GM21737 (cell line): ENCODE data around the gene HHEX.

Source experiments
- ATAC-seq: cut with Tn5 transposase; IDR thresholded peaks from one replicate; pipeline ENCODE4 v1.9.1; 2021; ENCODE audit warnings: mild to moderate bottlenecking, moderate library complexity; ENCODE audit not compliant: unreplicated experiment

HHEX gene

DNA sequence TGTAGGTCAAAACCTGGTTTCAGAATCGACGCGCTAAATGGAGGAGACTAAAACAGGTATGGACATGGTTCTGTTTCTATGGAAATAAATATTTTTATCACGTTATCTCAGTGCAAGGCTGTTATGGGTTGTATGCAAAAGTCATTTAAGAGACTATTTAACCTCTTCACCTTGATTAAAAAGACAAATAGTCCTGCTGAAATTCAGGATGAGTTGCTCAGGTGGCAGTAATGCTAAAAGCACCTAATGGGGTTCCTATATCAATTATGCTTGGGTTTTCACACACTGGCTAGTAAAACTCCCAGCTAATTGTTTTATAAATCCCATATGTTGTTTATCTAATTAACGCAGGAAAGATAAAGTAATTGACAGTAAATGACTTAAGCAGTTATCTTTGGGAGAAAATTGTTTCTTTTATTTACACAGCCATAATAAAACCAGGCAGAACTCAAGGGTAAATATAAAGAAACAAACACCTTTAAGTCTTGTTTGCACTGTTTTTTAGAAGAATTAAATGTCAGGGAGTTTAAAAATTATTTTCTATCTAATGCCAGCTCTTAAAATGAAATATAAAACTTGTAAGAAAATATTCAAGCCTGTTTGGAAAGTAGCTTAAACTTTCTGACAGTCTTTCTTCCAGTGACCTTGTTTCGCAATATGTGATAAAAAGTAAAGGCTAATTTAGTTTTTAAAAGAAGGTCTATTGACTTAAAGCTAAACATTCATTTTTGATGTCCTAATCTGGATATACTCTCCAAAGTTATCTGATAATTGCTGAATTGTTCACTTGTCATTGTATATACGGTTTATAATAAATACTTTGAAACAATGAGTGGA, 3.2 kb downstream of the HHEX start:
- no peak for ATAC-seq

DNA sequence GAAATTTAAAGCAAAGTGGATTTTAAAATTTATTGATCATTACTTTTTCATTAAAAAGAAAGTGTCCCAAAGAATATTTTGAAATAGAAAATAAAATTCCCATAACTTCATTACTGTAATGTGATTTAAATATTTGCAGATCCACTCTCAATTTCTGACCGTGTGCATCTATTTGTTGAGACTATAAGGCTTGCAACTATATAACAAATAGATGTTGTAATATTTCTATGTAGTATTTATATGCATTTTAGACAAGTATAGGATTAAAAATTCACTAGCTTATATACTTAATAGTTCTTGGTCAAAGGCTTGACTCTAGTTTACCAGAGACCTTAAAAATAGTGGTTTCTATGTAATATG, 3.8 kb downstream of the HHEX start:
- ATAC-seq, result no peak

DNA sequence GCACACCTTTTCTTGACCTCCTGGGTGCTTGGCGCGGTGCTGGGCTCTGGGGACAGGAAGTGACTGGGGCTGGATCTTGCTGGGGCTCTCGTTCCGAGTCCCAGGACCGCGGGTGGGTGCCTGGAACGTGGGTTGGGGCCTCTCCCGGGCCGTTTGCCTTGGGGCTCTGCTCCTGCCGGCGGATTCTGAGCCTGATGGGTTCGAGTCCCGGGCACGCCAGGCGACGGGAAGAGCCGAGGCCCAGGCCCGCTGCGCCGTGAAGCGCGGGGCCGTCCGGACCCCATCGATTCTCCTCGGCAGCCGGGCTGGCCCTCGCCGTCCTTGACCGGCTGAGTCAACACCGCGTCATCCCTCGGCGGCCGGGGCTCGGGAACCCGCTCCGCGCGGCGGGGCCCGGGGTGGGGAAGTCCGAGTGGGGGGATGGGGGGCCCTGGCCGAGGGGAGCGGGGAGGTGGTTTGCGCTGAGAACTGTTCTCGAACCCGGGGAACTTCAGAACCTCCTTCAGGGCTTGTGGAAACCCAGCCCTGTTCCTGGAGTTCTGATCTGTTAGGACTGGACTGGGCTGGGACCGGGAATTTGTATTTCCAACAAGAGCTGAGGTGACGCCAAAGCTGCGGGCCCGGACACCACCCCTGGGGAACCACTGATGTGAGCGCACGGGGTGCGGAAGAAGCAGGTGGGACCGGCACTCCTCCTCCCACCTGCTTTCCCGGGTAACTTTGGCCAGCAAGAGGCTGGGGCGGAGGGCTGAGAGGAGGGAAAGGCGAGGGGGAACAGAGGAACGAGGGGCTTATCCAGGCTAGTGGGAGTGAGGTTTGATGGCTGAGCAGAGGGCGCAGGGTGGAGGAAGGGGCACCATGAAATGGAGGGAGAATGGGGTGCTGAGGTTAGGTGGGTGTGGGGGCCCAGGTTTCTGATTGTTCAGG, 6.2 kb downstream of the HHEX start:
- ATAC-seq, result no peak

- no peak for ATAC-seq
Observed at GRCh38 chr10:92696606-92697383, 7.0 kb downstream of the HHEX start.

- ATAC-seq, result no peak
Observed at GRCh38 chr10:92697663-92698511, 8.1 kb downstream of the HHEX start.

- no peak for ATAC-seq
Observed at GRCh38 chr10:92699193-92699517, 9.4 kb downstream of the HHEX start.

DNA sequence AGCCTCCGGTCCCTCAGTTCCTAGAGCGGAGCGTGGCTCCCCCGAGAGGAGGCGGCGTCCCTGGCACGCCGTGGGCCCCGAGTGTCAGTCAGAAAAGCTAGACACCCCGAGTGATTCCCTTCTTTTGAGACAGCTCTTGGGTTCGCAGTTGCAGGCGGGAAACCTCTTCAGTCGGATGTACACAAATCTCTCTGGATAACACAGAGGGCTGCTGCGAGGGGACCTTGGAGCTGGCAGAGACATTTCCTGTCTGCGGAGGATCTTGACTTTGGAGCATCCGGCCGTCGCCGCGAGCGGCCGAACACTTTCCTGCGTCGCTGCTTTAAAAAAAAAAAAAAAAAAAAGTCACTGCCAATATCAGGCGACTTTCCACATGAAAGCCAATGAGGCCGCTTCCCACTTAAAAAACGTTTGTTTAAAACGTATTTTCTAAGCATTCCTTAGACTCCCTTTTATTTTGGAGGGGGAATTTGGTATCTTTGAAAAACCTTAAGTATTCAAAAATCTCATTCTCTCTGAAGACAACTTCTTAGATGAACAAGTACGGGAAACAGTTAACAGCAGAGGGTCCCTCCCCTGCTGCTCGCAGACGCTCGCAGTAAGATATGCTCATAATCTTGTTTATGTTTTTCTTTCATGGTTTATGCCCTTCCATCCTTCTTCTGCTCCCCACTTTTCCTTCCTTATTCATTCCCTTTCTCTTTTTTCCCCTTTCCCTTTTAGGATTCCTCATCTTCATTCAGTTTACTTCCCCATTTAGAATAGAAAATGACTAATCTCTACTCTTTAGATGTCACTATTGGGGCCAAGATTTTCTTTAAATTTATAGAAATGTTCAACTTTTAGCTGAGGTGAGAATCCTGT, 10.0 kb downstream of the HHEX start:
- ATAC-seq, result no peak

- ATAC-seq, result no peak
Observed at GRCh38 chr10:92702301-92702916, 12.7 kb downstream of the HHEX start.

- no peak for ATAC-seq
Observed at GRCh38 chr10:92712016-92712889, 22.5 kb downstream of the HHEX start.

- no peak for ATAC-seq
Observed at GRCh38 chr10:92714152-92714845, 24.5 kb downstream of the HHEX start.

- no peak for ATAC-seq
Observed at GRCh38 chr10:92714872-92715271, 25.1 kb downstream of the HHEX start.

GRCh38 chr10:92719991-92720830, 30.5 kb downstream of the HHEX start:
- ATAC-seq, result no peak

DNA sequence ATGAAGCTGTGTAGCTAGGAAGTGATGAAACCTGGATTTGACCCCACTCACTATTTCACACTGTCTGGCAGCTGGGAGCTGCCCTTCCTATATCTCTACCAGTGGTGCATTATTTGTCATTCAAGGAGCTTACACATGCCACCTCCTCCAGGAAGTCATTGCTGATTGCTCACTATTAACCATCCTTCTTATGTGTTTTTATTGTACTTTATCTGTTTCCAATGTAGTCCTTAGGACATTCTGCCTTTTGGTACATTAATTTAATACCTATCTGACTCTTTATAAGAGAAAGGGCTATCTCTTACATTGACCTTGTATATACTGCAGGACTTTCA, 31.0 kb downstream of the HHEX start:
- no peak for ATAC-seq

DNA sequence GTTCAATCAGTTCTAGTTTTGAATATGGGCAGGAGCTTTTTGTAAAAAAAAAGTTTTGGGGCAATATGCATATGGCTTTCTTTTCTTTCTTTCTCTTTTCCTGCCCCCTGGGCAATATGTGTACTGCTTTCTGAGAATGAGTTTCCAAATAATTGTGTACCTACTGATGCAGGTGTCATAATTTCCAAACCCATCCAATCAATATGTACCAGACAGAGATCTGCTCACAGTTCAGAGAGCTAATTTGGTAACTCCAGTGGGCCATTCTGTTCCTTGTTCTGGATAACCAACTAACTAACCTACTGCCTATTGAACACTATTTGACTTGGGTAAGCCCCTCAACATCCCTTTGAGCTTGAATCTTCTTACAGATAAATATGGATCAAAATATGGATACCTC, 32.6 kb downstream of the HHEX start:
- no peak for ATAC-seq

DNA sequence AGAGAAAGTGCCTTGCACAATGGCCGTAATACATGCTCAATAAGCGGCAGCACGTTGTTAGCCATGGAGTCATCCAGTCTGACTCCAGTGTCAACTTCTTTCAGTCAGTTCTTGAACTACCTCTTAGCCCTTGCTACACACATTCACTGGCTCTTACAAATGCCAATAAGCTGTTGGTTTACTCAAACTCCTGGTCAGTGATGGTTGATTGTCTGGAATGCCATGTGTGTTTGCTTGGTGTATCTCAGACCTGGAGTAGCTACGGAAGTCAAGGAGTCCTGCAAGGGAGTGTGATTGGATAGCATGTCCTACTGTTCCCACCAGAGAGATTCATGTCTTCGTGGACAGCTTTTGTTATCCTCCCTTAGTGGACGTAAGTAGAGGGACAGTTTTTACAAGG, 37.4 kb downstream of the HHEX start:
- ATAC-seq, result no peak

DNA sequence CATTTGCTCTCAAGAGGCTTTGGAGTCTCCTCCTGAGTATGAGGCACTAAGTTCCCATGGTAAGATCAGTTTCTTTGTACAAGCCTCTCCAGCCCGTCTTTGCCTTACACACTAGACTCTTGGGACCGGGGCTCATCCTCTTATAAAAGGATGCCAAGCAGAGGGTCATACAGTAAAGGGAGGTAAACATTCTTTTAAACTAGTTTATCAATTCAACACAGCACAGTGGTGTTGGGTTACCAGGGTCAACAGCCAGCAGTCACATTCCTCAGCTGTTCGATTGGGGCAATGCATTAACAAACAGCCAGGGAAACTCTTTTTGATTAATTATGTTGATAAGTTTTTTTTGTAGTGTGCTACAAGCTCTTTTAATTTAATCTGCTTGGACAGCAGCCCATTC, 37.8 kb downstream of the HHEX start:
- no peak for ATAC-seq

DNA sequence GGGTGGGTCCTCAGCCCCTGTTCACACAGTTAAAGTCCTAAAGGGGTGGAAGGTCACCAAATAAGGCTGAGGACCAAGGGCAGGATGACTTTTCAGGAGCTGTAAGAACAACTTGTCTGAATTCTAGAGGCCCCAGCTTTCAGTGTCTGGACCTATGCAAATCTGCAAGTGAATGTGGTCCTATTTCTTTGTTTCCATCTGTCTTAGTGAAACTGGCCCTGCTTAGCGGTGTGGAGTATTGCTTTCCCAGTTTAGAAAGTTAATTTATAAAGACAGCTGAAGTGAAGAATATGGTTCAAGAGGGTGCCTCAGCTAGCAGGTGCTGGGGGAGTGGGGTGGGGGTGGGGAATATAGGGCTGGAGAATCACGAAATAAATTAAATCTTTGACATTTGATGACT, 40.1 kb downstream of the HHEX start:
- peak; percentile 94 for ATAC-seq
